GM21528 (cell line): ENCODE data around the gene ANO2.

ENCODE experiments used
- ATAC-seq: cut with Tn5 transposase; IDR thresholded peaks from one replicate; pipeline ENCODE4 v1.9.1; 2021; ENCODE audit warnings: mild to moderate bottlenecking, moderate library complexity; ENCODE audit not compliant: unreplicated experiment, low FRiP score

ANO2 gene

DNA sequence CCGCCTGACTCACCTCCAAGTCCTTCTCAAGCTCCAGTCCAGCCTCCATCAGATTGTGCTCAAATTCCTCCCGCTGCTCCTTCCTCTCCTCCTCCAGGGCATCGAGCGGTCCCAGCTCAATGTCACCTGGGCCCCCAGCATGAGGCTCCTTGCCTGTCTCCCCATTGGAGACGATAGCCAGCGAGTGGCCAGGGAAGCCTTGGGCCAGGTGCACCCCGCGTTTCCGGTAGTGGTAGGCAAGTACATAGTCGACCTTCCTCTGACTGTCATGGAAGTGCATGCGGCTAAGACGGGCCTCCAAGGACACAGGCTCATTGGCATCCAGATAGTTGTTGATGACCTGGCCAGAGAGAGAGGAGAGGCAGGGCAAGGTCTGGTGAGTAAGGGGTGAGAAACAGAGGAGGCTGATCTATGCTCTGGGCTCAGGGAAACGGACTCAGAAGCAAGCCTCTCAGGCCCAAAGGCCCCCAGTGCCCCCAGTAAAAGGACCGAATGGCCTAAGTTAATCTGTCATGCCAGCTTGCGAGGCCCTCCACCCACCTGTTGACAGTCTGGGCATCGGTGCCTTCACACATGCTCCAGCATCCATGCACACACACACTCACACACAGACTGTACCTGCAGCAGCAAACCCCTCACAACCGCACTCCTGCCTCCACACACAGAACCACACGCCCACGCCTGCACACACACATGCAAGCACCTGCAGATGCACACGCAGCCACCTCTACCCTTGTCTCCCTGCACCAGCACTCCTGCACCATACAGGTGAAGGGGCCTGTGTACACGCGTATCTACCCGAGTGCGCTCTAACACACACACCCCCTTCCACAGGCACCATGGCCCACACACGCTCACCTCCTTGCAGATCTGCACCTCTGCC lies 23.8 kb downstream of the ANO2 start:
- no peak for ATAC-seq

GRCh38 chr12:5916785-5917290 lies 28.2 kb downstream of the ANO2 start:
- no peak for ATAC-seq

- ATAC-seq: no peak
Measured at GRCh38 chr12:5915511-5915910, 29.5 kb downstream of the ANO2 start.

DNA sequence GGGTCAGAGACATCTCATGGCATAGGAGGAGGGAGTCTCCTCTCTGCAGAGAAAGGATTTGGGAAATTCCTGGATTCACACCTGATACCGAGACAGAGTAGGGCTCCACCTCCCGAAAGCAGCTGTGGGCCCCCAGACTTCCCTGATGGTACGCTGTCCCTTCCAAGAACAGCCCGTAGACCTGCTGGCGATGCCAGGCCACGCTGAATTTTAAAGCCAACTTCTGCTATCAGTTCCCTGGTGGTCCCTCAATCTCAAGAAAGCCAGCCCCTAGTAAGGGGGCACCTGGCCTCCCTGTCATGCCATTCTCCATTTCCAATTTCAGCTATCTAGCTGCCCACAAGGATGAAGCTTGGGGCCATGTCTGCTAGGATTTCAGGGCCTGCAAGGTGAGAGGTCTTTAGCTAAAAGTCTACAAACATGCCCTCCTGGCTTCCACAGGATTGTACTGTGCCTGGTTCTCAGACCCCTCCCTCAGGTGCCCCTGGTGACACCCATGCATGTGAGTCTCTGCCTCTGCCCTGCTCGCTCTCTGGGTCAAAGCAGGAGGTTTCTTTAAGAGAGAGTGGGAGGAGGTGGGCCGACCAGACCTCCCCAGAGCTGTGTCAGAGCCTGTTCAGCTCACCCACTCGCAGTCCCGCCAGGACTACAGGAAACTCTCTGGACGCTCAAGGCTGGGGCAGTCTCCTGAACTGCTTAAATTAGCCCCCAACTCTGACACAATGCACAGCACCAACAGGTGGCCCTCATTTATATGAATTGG lies 30.5 kb downstream of the ANO2 start:
- no peak for ATAC-seq

- no peak for ATAC-seq
Measured at GRCh38 chr12:5913387-5913786, 31.7 kb downstream of the ANO2 start.

DNA sequence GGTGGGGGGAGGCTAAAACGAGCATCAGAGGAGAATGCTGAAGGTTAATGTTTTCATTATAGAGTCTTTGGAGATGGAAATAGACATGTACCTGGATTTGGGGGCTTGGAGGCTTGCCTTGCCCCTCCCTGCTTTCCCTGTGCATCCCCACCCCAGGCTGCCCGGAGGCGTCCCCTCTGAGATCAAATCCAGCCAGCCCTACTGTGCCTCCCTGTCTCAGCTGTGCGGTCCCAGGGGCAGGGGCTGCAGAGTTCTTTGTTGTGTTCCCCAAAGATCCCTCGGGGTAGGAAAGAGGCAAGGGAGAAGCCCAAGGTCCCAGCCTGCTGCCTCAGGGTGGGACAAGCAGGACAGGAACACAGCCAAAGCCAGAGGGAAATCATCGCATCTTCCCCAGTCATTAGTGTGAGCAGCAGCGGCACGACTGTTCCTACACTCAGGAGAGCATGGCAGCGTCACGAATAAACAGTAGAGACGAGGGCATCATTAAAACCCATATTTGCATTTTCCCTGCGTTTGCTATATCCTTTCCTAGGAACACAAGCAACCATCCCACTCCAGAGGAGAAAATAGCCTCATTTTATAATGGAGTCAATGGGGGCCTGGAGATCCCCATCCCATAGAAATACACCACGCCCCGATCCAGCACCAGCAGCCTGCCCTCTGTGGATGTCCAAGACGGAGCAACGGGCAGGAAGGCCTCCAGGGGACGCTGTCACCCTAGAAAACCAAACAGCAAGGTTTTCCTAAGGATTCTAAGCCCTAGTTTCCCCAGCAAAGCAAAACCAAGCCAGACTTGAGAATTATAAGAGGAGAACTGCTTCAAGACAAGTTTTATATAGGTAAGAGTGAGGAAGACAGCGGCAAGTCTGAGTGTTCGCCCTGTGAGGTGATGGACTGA lies 32.4 kb downstream of the ANO2 start:
- ATAC-seq: no peak

DNA sequence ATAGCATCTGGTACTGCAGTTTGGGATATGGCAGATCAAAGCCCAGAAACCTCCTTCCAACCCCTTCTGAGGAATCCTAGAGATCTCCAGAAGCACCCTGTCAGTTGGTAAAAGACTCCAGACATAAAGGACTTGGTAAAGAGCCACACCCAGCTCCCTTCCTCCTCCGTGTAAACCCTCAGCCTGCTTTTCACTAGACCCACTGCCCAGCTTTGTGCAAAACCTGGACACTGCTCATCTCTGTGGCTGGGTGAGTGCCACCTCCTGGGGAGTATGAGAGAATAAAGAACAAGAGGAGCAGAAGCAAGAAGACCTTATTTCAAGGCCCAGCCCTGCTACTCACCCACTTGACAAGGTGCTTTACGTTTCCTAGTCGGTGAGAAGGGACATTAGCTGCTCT lies 33.0 kb downstream of the ANO2 start:
- ATAC-seq: no peak

- ATAC-seq: no peak
Measured at GRCh38 chr12:5910790-5911548, 34.1 kb downstream of the ANO2 start.

DNA sequence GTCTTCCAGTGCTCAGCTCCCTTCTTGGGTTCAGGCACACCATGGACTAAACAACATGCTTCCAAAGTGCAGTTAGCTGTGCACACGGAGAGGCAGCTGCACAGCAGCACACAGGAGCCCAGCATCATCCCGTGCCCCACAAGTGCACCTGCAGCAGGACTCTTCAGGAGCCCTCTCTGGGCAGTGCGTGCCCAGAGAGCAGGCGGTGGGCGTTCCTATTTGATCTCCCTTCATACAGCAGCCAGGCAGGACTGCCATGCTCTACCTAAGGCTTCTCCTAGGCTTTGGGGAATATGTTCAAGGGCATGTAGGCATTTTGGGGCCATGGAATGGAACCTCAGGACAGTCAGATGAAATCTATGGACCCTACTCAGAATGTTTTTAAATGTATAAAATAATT lies 35.5 kb downstream of the ANO2 start:
- no peak for ATAC-seq

- ATAC-seq: no peak
Measured at GRCh38 chr12:5908251-5908650, 36.8 kb downstream of the ANO2 start.

DNA sequence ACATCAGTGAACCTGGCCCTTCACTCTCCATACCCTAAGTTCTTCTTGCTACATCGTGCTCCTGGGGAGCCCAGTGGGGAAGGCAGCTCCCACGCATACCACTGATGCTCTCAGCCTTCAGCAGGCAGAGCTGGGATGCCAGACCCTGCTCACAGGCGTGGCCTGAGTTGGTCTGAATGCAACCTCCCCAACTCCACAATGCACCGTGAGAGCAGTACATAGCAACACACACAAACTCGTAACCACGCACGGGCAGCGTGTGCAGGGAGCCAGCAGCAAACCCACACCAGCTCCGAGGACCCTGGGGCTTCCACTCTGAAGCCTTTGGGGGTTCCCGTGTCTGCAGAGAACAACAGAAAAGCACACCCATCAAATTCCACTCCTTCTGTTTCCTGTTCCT lies 37.3 kb downstream of the ANO2 start:
- ATAC-seq: no peak

DNA sequence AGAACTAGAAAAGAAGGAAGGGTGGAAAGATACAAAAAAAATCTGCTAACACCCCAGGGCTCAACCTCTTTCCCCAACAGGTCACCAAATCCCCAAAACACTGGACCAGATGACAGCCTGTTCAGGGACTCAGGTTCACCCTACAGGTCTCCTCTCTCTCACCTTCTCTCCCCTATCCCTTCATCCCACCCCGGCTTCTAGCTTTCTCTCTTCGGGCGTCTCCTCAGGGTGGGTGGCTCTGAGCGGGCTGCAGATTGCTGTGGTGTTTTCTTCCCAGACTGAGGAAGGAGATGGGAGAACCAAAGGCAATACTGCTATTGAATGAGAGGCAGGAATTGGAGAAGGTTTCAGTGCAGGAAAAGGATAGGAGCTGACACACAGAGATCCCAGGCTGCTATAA lies 39.3 kb downstream of the ANO2 start:
- no peak for ATAC-seq

- no peak for ATAC-seq
Measured at GRCh38 chr12:5904969-5905368, 40.1 kb downstream of the ANO2 start.

GRCh38 chr12:5904441-5904840 lies 40.6 kb downstream of the ANO2 start:
- no peak for ATAC-seq

DNA sequence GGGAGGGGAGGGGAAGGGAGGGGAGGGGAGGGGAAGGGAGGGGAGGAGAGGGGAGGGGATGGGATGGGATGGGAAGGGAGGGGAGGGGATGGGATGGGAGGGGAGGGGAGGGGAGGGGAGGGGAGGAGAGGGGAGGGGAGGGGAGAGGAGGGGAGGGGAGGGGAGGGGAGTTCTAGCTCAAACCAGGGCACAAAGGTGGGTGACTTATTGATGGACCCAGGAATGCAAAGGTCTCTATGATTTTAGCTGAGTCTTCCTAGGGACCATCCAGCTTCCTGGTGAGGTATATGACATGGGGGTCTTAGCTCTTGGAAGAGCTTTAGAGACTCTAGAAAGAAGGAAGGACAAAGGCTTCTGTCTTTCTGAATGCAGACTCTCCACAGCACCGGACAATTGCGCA lies 42.3 kb downstream of the ANO2 start:
- ATAC-seq: no peak

- no peak for ATAC-seq
Measured at GRCh38 chr12:5901416-5901815, 43.6 kb downstream of the ANO2 start.

DNA sequence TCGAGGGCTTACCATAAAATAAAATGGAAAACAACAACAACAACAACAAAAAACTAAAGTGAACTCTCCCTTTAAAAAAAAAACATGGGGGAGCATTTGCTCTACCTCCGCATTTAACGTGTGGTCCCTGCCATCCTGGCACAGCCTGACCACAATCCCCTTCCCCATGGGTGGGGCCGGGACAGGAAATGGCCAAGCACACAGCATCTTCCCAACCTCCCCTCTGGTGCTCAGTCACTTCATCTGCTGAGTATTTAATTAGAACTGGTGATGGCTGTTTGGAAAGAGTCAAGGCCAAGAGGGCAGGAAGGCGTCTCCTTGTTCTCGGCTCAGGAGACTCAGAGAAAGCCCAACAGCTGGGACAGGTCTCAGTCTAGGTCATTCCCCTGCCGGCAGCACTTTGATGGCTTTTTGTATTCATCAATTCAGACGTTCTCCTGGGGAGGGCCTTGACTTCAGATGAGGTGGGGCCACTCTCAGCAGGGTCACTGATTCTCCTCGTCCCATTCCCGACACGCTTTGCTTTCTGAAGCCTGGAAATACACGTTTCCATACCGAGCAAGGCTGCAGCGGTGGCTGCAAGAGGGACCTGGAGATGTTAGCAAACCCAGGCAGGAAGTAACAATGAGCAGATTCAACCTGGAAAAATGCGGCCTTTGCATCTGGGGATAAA lies 44.4 kb downstream of the ANO2 start:
- ATAC-seq: no peak

GRCh38 chr12:5900076-5900475 lies 45.0 kb downstream of the ANO2 start:
- ATAC-seq: no peak

DNA sequence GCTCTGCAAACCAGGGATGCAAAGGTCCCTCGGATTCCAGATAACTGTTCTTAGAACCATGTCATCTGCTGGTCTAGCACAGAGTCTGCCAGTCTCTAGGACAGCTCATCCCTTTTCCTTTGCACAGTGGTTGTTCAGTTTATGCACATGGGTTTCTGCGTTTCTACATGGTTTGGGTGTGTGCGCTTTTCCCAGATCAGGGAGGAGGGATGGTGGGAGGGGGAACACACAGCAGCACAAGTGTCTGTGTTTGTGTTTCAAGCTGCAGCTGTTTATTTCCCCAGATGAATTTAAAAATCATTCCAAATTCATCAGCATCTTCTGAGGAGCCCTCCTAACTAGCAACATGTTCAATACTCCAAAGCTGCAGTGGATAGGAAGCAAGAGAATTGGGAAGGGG lies 45.4 kb downstream of the ANO2 start:
- ATAC-seq: no peak
